ENCODE measurements around the gene UEVLD. TPM values are rescaled to one million over a fixed set of nuclear protein-coding genes. Genes with fewer than 3 reads are reported as not detected.

The UEVLD gene
- total RNA-seq = 10 to 100 TPM; 28.1 to 37.1 TPM

GRCh38 chr11:18588297-18589252, at the start of gene UEVLD:
TSS of gene UEVLD (minus strand) at chr11:18588734. CDS start at chr11:18588654, 80 bp downstream.
- Histone ChIP-seq H3K9me3 (no peaks in the 10 kb centered on the region), H3K36me3 (no peaks in the 10 kb centered on the region), H3K27me3 (replicated peaks; ENCODE audit: insufficient read depth) (no peaks in the 10 kb centered on the region), H3K4me1 (replicated peaks) (no peaks in the 10 kb centered on the region), H3K4me3 (peak within 1 kb of the TSS; percentile 62 to 77), H3K27ac (peak within 1 kb of the TSS; percentile 73 to 77)
- 2% methylated on average over 47 of the region's 50 CpGs for whole genome bisulfite sequencing
- TF ChIP-seq POLR2AphosphoS5 (IDR thresholded peaks at IDR 0.05) = peak; percentile 95
- peak; percentile 55 for TF ChIP-seq POLR2A (IDR thresholded peaks at IDR 0.05)
- peak in 1 of 4 experiments; percentile 19 for TF ChIP-seq CTCF (IDR thresholded peaks at IDR 0.05)
- DNase-seq (ENCODE audit: low spot score) = peak; percentile 85
- intact Hi-C loops (cut with DNase I) = loop anchor here (5.0 kb wide), 1 partner anchor 144 kb away; no protein-coding TSS in a partner anchor

DNA sequence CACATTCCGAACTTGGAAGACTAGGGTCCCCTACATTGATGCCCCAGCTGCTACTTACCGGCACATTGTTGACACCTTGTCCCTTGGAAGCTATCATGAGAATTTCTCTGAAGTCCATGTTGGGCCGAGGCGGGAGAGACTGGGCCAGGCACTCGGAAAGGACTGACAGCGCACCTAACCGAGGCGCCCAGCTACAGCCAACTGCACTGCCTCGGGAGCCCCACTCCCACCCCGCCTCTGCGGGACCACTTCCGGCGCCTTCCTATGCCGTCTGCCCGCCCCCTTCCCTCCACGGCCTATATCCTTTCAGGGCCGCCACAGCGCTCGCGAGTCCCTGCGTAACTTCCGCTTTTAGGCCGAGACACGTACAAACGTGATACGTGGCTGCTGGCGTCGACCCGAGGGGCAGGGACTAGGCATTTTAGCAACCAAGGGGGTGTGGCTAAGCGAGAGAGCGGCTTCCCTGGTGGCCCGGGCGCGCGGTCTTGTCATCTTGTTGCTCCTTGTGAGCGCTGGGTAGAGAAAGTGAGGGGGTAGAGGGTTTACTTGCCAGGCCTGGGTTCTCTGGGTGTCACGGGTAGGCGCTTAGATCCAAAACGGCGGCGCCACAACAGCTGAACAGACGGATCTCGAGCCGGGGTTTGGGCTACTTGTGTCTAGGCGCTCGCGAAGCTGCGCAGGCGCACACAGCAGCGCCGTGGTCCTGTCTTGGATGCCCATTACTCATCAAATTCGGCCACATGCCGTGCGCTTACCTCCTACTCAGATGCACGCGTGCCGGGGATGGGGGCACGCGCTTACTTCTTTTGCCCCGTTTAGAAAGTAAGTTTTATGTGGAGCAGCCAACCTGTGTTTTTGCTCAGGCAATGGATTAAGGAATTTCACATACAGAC, 45.9 kb upstream of the UEVLD start, which contains the start of gene SPTY2D1:
Gene SPTY2D1 (minus strand): TSS at position 203 of the 893 bp plus-strand sequence. CDS start 85 bp downstream, at position 118.
- Histone ChIP-seq H3K27me3 (replicated peaks; ENCODE audit: insufficient read depth) (no peaks in the 10 kb centered on the region), H3K27ac (peak within 1 kb of the TSS; percentile 89 to 91), H3K4me3 (peak within 1 kb of the TSS; percentile 72 to 83), H3K36me3 (no peaks in the 10 kb centered on the region), H3K4me1 (replicated peaks) (no peaks in the 10 kb centered on the region), H3K9me3 (no peaks in the 10 kb centered on the region)
- intact Hi-C loops (cut with DNase I) = loop anchor here (2.0 to 5.0 kb wide), 4 partner anchors 63 to 312 kb away; partner anchors contain the start of genes GTF2H1, HPS5, TMEM86A and TSG101
- DNase-seq (ENCODE audit: low spot score) = peak; percentile 100
- TF ChIP-seq POLR2A (IDR thresholded peaks at IDR 0.05) = peak; percentile 93
- TF ChIP-seq CTCF (IDR thresholded peaks at IDR 0.05) = peak in 3 of 4 experiments; percentile 11 to 50 (median 22)
- TF ChIP-seq POLR2AphosphoS5 (IDR thresholded peaks at IDR 0.05) = peak; percentile 99
- under 1% methylated on average over 58 of the region's 60 CpGs for WGBS

- peak overlapping the region; percentile 89 to 91 for H3K27ac ChIP-seq
- intact Hi-C loops (cut with DNase I) = loop anchor here (2.0 to 5.0 kb wide), 4 partner anchors 64 to 311 kb away; partner anchors contain the start of genes GTF2H1, HPS5, TMEM86A and TSG101
- H3K9me3 ChIP-seq = no peaks in the 10 kb centered on the region
- no peaks in the 10 kb centered on the region for H3K36me3 ChIP-seq
- H3K27me3 ChIP-seq (replicated peaks; ENCODE audit: insufficient read depth) = no peaks in the 10 kb centered on the region
- no peak for TF ChIP-seq POLR2A (IDR thresholded peaks at IDR 0.05)
- TF ChIP-seq CTCF (IDR thresholded peaks at IDR 0.05) = no peak
- no peak for TF ChIP-seq POLR2AphosphoS5 (IDR thresholded peaks at IDR 0.05)
- H3K4me1 ChIP-seq (replicated peaks) = no peaks in the 10 kb centered on the region
- peak overlapping the region; percentile 72 to 83 for H3K4me3 ChIP-seq
- no peak for DNase-seq (ENCODE audit: low spot score)
- 6% methylated on average over 31 of the region's 31 CpGs for WGBS
Measured at GRCh38 chr11:18633256-18634139, 45.0 kb upstream of the UEVLD start.

DNA sequence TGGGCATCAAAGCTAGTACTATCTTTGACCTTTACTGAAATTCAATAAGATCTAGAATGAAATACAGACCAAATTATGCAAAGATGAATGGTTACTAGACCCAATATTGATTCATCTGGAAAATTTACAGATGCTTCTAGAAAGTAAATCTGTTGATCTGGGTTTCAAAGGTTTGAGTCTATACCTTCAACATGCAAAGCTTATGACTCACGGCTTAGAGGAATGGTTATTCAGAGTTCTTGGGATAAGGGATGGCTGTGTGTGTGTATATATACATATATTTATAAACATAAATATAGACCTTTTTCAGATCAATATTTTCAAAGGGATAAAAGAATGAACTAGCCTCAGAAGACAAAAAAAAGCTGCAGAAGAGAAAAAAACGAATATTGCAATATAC, 44.3 kb upstream of the UEVLD start:
- Histone ChIP-seq H3K27ac (no peak overlapping the region), H3K27me3 (replicated peaks; ENCODE audit: insufficient read depth) (no peaks in the 10 kb centered on the region), H3K4me3 (peak overlapping the region in 1 of 2 donors; percentile 72), H3K36me3 (no peaks in the 10 kb centered on the region), H3K4me1 (replicated peaks) (no peaks in the 10 kb centered on the region), H3K9me3 (no peaks in the 10 kb centered on the region)
- WGBS = 50% methylated on average over 2 of the region's 2 CpGs
- intact Hi-C loops (cut with DNase I) = loop anchor here (5.0 kb wide), 3 partner anchors 64 to 106 kb away; partner anchors contain the start of genes TMEM86A and TSG101
- TF ChIP-seq POLR2AphosphoS5 (IDR thresholded peaks at IDR 0.05) (no peak), CTCF (IDR thresholded peaks at IDR 0.05) (no peak), POLR2A (IDR thresholded peaks at IDR 0.05) (no peak)
- no peak for DNase-seq (ENCODE audit: low spot score)
